ENCODE data around the gene ENKUR.
"Not testable (repeated sequence)": the region's sequence is repeated elsewhere in the genome, so short reads cannot be mapped to it uniquely, and the experiment has no call there.

The ENKUR gene

GRCh38 chr10:24962995-24963394, 53.0 kb downstream of the ENKUR start:
- in situ Hi-C loops (cut with MboI; ENCODE audit: low sequenced_read_pairs, unreplicated experiment), result no loop called here
- TF ChIP-seq CTCF (IDR thresholded peaks at IDR 0.05; ENCODE audit: borderline replicate concordance, control extremely low read depth, extremely low read depth, insufficient read depth, missing control alignments), result no peak
- no peak for DNase-seq (ENCODE audit: low spot score)

DNA sequence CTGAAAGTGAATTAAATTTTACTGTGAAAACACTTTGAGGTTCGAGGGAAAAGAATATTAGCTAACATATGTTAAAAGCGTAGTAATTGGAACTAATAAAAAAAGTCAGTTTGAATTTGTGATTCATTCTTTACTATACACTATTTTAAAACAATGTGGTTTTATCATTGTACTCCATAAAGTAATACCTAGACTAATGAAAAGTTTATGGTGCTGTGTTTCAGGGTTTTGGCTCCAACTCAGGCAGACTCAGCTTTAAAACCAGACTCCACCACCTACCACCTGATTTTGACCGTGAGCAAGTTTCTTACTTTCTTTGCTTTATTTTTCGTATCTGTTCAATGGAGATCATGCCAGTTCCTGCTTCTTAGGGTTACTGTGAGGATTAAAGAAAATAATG, 54.4 kb downstream of the ENKUR start:
- in situ Hi-C loops (cut with MboI; ENCODE audit: low sequenced_read_pairs, unreplicated experiment), result no loop called here
- no peak for DNase-seq (ENCODE audit: low spot score)
- TF ChIP-seq CTCF (IDR thresholded peaks at IDR 0.05; ENCODE audit: borderline replicate concordance, control extremely low read depth, extremely low read depth, insufficient read depth, missing control alignments), result no peak

DNA sequence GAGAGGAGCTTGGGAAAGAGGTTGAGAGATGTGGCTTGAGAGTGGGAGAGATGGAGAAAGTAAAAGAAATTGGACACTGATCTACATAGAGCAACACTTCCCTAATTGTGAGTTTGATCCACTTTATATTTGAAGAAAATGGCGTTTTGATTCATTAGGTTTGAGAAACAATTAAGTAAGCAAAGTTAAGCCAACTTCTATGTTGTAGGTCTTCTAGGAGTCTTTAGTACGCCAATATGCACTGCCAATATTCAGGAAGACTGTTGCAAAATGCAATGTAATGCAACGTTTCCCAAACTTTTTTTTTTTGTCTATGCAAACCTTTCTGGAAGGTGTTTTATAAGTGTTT, 56.6 kb downstream of the ENKUR start:
- TF ChIP-seq CTCF (IDR thresholded peaks at IDR 0.05; ENCODE audit: borderline replicate concordance, control extremely low read depth, extremely low read depth, insufficient read depth, missing control alignments), result no peak
- no peak for DNase-seq (ENCODE audit: low spot score)
- in situ Hi-C loops (cut with MboI; ENCODE audit: low sequenced_read_pairs, unreplicated experiment), result no loop called here

GRCh38 chr10:24958721-24959381, 57.1 kb downstream of the ENKUR start:
- DNase-seq (ENCODE audit: low spot score), result no peak
- no peak for TF ChIP-seq CTCF (IDR thresholded peaks at IDR 0.05; ENCODE audit: borderline replicate concordance, control extremely low read depth, extremely low read depth, insufficient read depth, missing control alignments)
- in situ Hi-C loops (cut with MboI; ENCODE audit: low sequenced_read_pairs, unreplicated experiment), result no loop called here

- no peak for DNase-seq (ENCODE audit: low spot score)
- in situ Hi-C loops (cut with MboI; ENCODE audit: low sequenced_read_pairs, unreplicated experiment), result no loop called here
- TF ChIP-seq CTCF (IDR thresholded peaks at IDR 0.05; ENCODE audit: borderline replicate concordance, control extremely low read depth, extremely low read depth, insufficient read depth, missing control alignments), result no peak
Observed at GRCh38 chr10:24958091-24958720, 57.8 kb downstream of the ENKUR start.

- in situ Hi-C loops (cut with MboI; ENCODE audit: low sequenced_read_pairs, unreplicated experiment); DNase-seq (ENCODE audit: low spot score): not testable (repeated sequence)
Observed at GRCh38 chr10:24957624-24958051, 58.3 kb downstream of the ENKUR start.

DNA sequence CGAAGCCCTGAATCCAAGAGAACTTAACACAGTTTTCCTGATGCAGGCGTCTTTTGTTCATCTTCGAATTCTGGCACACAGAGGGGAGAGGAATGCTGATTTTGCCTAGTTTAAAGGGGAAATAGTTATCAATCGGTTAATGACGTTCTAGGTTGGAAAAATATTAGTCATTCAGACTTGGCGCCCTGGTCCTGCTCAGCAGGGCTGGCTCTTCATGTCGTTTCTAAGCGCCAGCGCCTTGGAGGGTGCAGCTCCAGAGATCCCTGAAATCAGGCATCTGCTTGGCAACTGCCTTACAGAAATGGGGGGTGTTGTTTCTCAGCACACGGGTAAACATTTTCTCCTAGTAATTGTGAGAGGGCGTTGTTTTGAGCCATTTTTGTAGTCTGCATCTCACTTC, 62.3 kb downstream of the ENKUR start:
- in situ Hi-C loops (cut with MboI; ENCODE audit: low sequenced_read_pairs, unreplicated experiment), result no loop called here
- TF ChIP-seq CTCF (IDR thresholded peaks at IDR 0.05; ENCODE audit: borderline replicate concordance, control extremely low read depth, extremely low read depth, insufficient read depth, missing control alignments), result no peak

More for the DNA sequence above, 62.3 kb downstream of the ENKUR start:
- no peak for DNase-seq (ENCODE audit: low spot score)
